Measurements from ENCODE around the gene ARID5A.

The ARID5A gene

DNA sequence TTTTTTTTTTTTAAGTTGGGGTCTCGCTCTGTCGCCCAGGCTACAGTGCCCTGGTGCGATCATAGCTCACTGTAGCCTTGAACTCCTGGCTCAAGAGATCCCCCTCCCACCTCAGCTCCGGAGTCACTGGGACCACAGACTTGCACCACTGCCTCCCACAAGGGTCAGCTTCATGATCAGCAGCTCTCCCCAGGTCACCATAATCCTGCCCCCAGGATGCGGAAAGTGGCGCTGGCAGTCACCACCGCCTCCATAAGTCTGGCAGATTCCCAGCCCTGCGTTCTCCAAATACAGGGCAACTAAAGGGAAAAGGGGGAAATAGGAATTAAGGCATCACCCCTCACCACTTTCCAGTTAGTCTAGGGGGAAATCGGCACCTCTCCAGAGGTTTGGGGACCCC is 5.2 kb upstream of the ARID5A start:
- no peak for DNase-seq (ENCODE audit: low read depth, low spot score)
- TF ChIP-seq, protein P1, sequence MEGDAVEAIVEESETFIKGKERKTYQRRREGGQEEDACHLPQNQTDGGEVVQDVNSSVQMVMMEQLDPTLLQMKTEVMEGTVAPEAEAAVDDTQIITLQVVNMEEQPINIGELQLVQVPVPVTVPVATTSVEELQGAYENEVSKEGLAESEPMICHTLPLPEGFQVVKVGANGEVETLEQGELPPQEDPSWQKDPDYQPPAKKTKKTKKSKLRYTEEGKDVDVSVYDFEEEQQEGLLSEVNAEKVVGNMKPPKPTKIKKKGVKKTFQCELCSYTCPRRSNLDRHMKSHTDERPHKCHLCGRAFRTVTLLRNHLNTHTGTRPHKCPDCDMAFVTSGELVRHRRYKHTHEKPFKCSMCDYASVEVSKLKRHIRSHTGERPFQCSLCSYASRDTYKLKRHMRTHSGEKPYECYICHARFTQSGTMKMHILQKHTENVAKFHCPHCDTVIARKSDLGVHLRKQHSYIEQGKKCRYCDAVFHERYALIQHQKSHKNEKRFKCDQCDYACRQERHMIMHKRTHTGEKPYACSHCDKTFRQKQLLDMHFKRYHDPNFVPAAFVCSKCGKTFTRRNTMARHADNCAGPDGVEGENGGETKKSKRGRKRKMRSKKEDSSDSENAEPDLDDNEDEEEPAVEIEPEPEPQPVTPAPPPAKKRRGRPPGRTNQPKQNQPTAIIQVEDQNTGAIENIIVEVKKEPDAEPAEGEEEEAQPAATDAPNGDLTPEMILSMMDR (IDR thresholded peaks at IDR 0.05; ENCODE audit: insufficient read depth, low read length, missing control alignments) = no peak
- H3K4me3 ChIP-seq (ENCODE audit: low read depth, low read length) = no peak overlapping the region
- POLR2A ChIA-PET = interaction anchor here (0.7 kb wide), 1 partner anchor 31 kb away, joined by 3 read pairs; no protein-coding TSS in a partner anchor
- CTCF ChIA-PET = interaction anchor here (1.1 to 18.6 kb wide), 4 partner anchors 9 to 22 kb away, joined by 3 to 257 read pairs (median 51); no protein-coding TSS in a partner anchor

DNA sequence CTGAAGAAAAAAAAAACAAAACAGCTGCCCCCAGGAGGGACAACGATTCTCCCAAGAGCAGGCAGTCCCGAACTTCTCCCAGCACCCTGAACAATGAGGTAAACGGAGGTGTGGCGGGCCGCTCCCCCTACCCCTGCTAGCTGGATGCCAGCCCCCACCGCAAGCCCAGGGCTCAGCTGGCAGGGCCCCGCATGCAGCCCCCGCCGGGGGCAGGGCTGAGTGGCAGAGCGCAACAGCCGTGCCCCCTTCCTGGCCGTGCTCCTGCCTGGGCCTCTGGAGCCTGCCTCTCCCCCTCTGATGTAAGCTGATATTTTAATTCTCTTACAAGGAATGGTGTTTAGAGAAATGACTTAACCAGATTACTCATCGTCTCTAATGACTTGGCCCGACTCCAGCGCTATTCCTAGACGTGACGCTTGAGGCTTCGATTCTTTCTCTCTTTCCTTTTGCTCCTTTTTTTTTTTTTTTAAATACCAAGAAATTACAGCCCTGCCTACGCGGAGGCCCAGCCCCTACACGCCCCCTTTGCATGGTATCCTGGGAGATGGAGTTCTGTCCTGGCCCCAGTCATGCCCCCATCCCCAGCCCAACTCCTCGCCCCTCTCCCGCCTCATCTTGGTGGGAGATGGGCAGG is 4.6 kb upstream of the ARID5A start:
- peak; percentile 98 for DNase-seq (ENCODE audit: low read depth, low spot score)
- CTCF ChIA-PET = interaction anchor here (1.1 to 18.6 kb wide), 5 partner anchors 8 to 22 kb away, joined by 3 to 257 read pairs (median 7); no protein-coding TSS in a partner anchor
- H3K4me3 ChIP-seq (ENCODE audit: low read depth, low read length) = peak overlapping the region; percentile 40
- TF ChIP-seq, protein P1 (IDR thresholded peaks at IDR 0.05; ENCODE audit: insufficient read depth, low read length, missing control alignments) = no peak
- POLR2A ChIA-PET = no interaction called here

DNA sequence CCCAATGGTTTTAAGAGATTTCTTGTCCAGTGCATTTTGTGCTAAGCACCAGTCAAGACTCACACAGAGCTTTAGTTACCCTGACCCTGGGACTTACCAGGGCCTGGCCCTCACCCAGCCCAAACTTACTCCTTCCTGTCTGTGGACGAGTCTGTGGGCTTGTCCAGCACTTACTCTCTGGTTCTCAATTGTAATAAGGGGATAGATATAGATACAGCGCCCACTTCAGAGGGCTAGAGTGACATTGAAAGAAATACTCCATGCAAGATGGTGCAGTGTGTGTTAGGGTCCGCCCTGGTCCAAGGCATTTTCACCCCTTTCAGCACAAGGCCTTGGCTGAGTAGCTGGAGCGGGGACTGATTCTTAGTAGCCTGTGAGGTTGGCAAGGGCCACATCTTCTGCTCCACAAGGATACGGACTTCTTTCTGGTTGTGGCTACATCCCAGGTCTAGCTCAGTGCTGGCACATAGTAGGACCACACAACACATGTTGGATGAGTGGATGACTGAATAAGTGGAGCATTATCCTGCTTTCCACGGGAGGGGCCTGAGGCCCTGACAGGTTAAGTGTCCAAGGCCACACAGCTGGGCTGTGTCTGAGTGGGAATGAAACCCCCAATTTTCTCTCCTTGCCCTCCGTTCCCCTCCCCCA is 3.8 kb upstream of the ARID5A start:
- H3K4me3 ChIP-seq (ENCODE audit: low read depth, low read length) = no peak overlapping the region
- ChIA-PET POLR2A (no interaction called here), CTCF (interaction anchor here (1.3 to 18.6 kb wide), 4 partner anchors 9 to 580 kb away, joined by 5 to 257 read pairs (median 52); partner anchors contain the start of gene ANKRD36)
- no peak for DNase-seq (ENCODE audit: low read depth, low spot score)
- TF ChIP-seq, protein P1 (IDR thresholded peaks at IDR 0.05; ENCODE audit: insufficient read depth, low read length, missing control alignments) = no peak

DNA sequence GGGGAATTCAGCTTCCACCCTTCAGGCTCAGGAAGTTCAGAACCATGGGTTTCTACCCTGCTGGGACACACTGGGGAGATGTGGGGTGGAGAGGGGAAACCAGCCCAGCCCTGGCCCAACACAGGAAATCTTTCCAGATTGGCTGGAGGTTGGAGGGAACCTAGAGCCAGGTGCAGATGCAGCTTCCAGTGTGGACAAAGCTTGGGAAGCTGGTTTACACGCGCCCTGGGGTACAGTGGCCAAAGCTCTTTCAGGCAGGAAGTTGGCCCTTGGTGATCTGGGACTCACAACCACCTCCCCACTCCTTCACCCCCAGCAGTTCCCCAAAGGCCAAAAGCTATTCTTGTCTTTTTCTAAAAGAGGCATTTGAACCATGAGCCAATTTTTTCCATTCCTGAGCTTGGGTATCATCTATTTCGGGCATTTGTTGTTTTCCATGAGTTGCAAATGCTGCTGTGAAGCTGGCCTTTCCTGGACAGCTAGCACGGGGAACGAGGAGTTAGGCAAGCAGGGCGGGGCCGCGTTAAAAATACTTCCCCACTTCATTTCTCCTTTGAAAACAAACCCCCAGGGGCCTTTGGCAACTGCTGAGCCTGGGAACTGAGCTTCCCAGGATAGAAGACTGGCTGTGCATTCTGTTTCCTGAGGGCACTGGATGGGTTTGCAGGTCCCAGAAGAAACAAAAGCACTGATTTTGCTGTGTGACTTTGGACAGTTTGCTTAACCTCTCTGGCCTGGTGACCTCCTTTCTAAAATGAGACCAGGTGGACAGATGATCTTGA is 3.1 kb upstream of the ARID5A start:
- no peak overlapping the region for H3K4me3 ChIP-seq (ENCODE audit: low read depth, low read length)
- ChIA-PET CTCF (interaction anchor here (0.8 to 18.6 kb wide), 6 partner anchors 8 to 579 kb away, joined by 3 to 257 read pairs (median 6); partner anchors contain the start of genes ANKRD36 and ASTL), POLR2A (no interaction called here)
- TF ChIP-seq, protein P1 (IDR thresholded peaks at IDR 0.05; ENCODE audit: insufficient read depth, low read length, missing control alignments) = no peak
- DNase-seq (ENCODE audit: low read depth, low spot score) = peak; percentile 60

DNA sequence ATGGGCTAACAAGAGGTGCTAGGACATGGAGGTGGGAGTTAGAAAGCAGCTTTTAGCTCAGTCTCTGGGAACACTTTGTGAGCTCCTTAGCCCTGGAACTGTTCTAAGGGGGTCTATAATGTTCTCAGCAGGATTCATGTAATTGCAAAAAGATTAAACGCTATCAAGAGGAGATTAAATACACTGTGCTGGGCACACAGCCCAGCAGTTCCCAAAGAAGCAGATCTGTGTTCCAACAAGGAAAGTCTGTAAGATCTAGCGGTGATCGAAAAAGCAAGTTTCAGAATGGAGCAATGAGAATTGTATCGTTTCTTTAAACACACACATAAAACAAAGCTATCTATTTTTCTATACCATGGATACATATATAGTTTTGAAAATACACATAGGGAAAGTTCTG is 2.4 kb upstream of the ARID5A start:
- H3K4me3 ChIP-seq (ENCODE audit: low read depth, low read length) = no peak overlapping the region
- CTCF ChIA-PET = interaction anchor here (0.8 to 18.6 kb wide), 5 partner anchors 12 to 579 kb away, joined by 3 to 257 read pairs (median 5); partner anchors contain the start of genes ANKRD36 and ASTL
- no peak for DNase-seq (ENCODE audit: low read depth, low spot score)
- POLR2A ChIA-PET = no interaction called here
- TF ChIP-seq, protein P1 (IDR thresholded peaks at IDR 0.05; ENCODE audit: insufficient read depth, low read length, missing control alignments) = no peak

Data from AG04449 (cell line).